ENCODE data around the gene DNAJC4.
A peak's percentile ranks its signal among the peaks of the same experiment; 100 is the strongest.

Gene DNAJC4

GRCh38 chr11:64204080-64204440 is 26.3 kb upstream of the DNAJC4 start:
- H3K4me3 ChIP-seq (replicated peaks; ENCODE audit: low read depth, low read length), result no peak overlapping the region
- DNase-seq (ENCODE audit: low read depth), result no peak
- TF ChIP-seq CTCF (IDR thresholded peaks at IDR 0.05; ENCODE audit: low read length, missing control alignments), result no peak

GRCh38 chr11:64204464-64204989 is 25.8 kb upstream of the DNAJC4 start:
- DNase-seq (ENCODE audit: low read depth), result peak; percentile 97
- TF ChIP-seq CTCF (IDR thresholded peaks at IDR 0.05; ENCODE audit: low read length, missing control alignments), result peak; percentile 68

GRCh38 chr11:64206457-64207255 is 23.7 kb upstream of the DNAJC4 start, which contains the start of gene FERMT3:
Gene FERMT3, plus strand, starts transcription at chr11:64206721. Its CDS starts 644 bp downstream, at chr11:64207365.
- no peak for DNase-seq (ENCODE audit: low read depth)
- TF ChIP-seq CTCF (IDR thresholded peaks at IDR 0.05; ENCODE audit: low read length, missing control alignments), result no peak
- H3K4me3 ChIP-seq (replicated peaks; ENCODE audit: low read depth, low read length), result peak within 1 kb of the TSS; percentile 7

More at GRCh38 chr11:64204464-64204989, 25.8 kb upstream of the DNAJC4 start:
- no peak overlapping the region for H3K4me3 ChIP-seq (replicated peaks; ENCODE audit: low read depth, low read length)

- TF ChIP-seq CTCF (IDR thresholded peaks at IDR 0.05; ENCODE audit: low read length, missing control alignments), result no peak
- H3K4me3 ChIP-seq (replicated peaks; ENCODE audit: low read depth, low read length), result peak overlapping the region; percentile 12
- peak; percentile 81 for DNase-seq (ENCODE audit: low read depth)
Measured at GRCh38 chr11:64207256-64208085, 22.9 kb upstream of the DNAJC4 start.

GRCh38 chr11:64208086-64208795 is 22.1 kb upstream of the DNAJC4 start:
- DNase-seq (ENCODE audit: low read depth), result no peak
- H3K4me3 ChIP-seq (replicated peaks; ENCODE audit: low read depth, low read length), result peak overlapping the region; percentile 12
- no peak for TF ChIP-seq CTCF (IDR thresholded peaks at IDR 0.05; ENCODE audit: low read length, missing control alignments)

- no peak for TF ChIP-seq CTCF (IDR thresholded peaks at IDR 0.05; ENCODE audit: low read length, missing control alignments)
- H3K4me3 ChIP-seq (replicated peaks; ENCODE audit: low read depth, low read length), result no peak overlapping the region
Measured at GRCh38 chr11:64208796-64209562, 21.4 kb upstream of the DNAJC4 start.

More at GRCh38 chr11:64208796-64209562, 21.4 kb upstream of the DNAJC4 start:
- no peak for DNase-seq (ENCODE audit: low read depth)
